22Rv1 (cell line): Measurements from ENCODE around the gene MTHFD1.

Source experiments
- H3K27ac ChIP-seq: fragments of 450-650 bp; 2 replicates; pipeline ENCODE4 v1.5.1; 2017
- CTCF ChIP-seq: fragments of 450-650 bp; IDR thresholded peaks from 2 replicates; pipeline ENCODE4 v1.5.1; 2017; ENCODE audit warnings: mild to moderate bottlenecking
- ZFX ChIP-seq: fragments of 450-650 bp; IDR thresholded peaks from 2 replicates; pipeline ENCODE4 v1.6.1; 2017; ENCODE audit warnings: antibody characterized with exemption, borderline replicate concordance

Gene MTHFD1

DNA sequence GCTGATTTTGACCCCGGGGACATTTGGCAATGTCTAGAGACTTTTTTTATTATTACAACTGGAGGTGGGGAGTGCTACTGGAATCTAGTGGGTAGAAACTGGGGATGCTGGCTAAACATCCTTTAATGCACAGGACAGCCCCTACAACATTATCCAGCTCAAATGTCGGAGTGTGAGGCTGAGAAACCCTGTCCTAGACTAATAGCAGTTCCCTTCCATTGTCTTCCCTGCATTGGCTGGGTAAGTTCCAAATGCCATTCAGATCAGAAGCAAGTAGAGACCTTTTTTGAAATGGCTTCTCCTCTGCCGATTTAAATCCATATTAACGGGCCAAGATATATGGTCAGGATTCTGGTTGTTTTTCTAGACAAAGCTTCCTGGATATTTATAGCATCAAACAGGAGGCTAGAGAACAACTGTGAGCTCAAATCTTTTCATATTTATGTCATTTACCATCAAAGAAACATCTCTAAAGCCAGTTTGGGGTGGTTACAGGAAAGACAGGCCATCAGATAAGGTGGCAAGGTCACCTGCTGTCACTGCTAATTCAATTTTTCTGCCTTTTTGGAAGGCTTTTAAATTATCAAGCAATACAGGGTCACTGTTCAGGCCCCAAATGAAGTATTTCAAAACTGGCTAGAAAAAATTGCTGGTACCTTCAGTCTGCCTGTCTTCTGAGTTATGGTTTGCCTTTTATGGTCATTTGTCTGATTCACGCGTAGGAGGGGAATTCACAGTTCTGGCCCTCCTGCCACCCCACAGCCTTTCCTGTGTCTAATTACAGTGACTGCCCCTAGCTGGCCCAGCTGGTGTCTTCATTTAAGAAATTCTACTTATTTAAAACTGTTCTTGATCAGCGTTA lies 57.1 kb downstream of the MTHFD1 start:
- no peak for TF ChIP-seq ZFX
- no peak for TF ChIP-seq CTCF
- H3K27ac ChIP-seq, result no peak overlapping the region

GRCh38 chr14:64447876-64448670 lies 59.9 kb downstream of the MTHFD1 start:
- H3K27ac ChIP-seq, result no peak overlapping the region
- TF ChIP-seq ZFX (no peak), CTCF (no peak)

- TF ChIP-seq CTCF, result no peak
- no peak for TF ChIP-seq ZFX
Observed at GRCh38 chr14:64450255-64450654, 62.1 kb downstream of the MTHFD1 start.

GRCh38 chr14:64454671-64455070 lies 66.5 kb downstream of the MTHFD1 start:
- TF ChIP-seq ZFX, result no peak
- no peak for TF ChIP-seq CTCF
- no peak overlapping the region for H3K27ac ChIP-seq

More at GRCh38 chr14:64450255-64450654, 62.1 kb downstream of the MTHFD1 start:
- H3K27ac ChIP-seq, result no peak overlapping the region

DNA sequence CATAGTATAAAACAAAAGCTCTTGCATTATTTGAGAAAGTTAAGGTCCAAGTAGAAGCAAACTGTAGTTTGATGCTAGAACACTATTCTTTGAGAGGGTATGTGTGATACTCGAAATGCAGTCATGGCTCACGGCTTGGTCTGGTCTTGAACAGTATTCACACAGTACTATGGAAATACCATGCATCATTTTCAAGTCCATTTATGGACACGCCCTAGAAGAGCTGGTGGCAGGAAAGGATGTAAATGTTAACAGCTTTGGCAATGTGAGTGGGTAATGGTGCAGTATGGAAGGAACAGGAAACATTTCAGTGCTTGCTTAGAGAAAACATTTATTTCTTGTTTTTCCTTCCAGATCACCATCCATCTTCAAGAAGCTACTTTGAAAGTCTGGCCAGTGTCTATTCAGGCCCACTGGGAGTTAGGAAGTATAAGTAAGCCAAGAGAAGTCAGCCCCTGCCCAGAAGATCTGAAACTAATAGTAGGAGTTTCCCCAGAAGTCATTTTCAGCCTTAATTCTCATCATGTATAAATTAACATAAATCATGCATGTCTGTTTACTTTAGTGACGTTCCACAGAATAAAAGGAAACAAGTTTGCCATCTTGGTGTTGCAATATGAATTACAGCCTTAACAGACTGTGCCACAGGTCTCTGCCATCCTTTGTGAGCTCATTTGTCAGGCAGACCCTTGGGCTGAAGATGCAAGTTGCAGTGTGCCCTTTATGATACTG lies 71.4 kb downstream of the MTHFD1 start:
- H3K27ac ChIP-seq, result no peak overlapping the region
- TF ChIP-seq CTCF (no peak), ZFX (no peak)

DNA sequence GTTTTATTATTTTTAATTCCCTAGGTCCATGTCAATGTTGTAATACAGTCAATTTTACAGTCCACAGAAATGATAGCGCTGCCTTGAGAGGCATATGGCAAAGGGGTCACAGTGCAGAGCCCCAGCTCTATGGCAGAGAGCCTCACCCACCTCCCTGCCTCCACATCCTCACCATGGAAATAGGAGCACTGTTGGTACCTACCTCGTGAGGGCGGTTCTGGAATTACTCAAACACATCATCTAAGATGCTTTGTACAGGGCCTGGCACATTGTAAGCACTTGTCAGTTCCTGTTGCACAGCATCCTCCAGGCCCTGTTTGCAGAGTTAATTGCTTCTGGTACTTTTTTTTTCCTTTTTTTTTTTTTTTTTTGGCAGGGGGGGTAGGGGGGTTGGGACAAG lies 73.1 kb downstream of the MTHFD1 start:
- no peak overlapping the region for H3K27ac ChIP-seq
- TF ChIP-seq CTCF (no peak), ZFX (no peak)
